ENCODE measurements around the gene FAM81B.
"Not testable (repeated sequence)": the region's sequence is repeated elsewhere in the genome, so short reads cannot be mapped to it uniquely, and the experiment has no call there.

Gene FAM81B

GRCh38 chr5:95358848-95359247, 32.3 kb upstream of the FAM81B start:
- Histone ChIP-seq H3K4me3 (no peak overlapping the region), H3K27me3 (no peaks in the 10 kb centered on the region), H3K36me3 (no peaks in the 10 kb centered on the region), H3K27ac (no peak overlapping the region), H3K4me1 (no peaks in the 10 kb centered on the region), H3K9me3 (no peaks in the 10 kb centered on the region)
- no peak for DNase-seq
- intact Hi-C loops (cut with DNase I; ENCODE audit: low total_unique reads): no loop called here
- no peak for TF ChIP-seq CTCF (IDR thresholded peaks at IDR 0.05)

GRCh38 chr5:95360667-95361066, 30.5 kb upstream of the FAM81B start:
- H3K4me3 ChIP-seq; H3K27ac ChIP-seq; H3K36me3 ChIP-seq; H3K9me3 ChIP-seq; intact Hi-C loops (cut with DNase I; ENCODE audit: low total_unique reads); DNase-seq; H3K27me3 ChIP-seq; H3K4me1 ChIP-seq: not testable (repeated sequence)

- H3K4me1 ChIP-seq: no peaks in the 10 kb centered on the region
- H3K4me3 ChIP-seq: no peak overlapping the region
- no peaks in the 10 kb centered on the region for H3K27me3 ChIP-seq
- intact Hi-C loops (cut with DNase I; ENCODE audit: low total_unique reads): no loop called here
- DNase-seq: no peak
- no peak overlapping the region for H3K27ac ChIP-seq
- no peaks in the 10 kb centered on the region for H3K9me3 ChIP-seq
- no peaks in the 10 kb centered on the region for H3K36me3 ChIP-seq
- no peak for TF ChIP-seq CTCF (IDR thresholded peaks at IDR 0.05)
These were observed 25.7 kb upstream of the FAM81B start for GRCh38 chr5:95365302-95366095.

- Histone ChIP-seq H3K27ac (no peak overlapping the region), H3K4me3 (no peak overlapping the region), H3K27me3 (no peaks in the 10 kb centered on the region), H3K9me3 (no peaks in the 10 kb centered on the region), H3K36me3 (no peaks in the 10 kb centered on the region), H3K4me1 (no peaks in the 10 kb centered on the region)
- TF ChIP-seq CTCF (IDR thresholded peaks at IDR 0.05): no peak
- DNase-seq: no peak
- intact Hi-C loops (cut with DNase I; ENCODE audit: low total_unique reads): no loop called here
These were observed 21.4 kb upstream of the FAM81B start for GRCh38 chr5:95369782-95370181.

- no peak for TF ChIP-seq CTCF (IDR thresholded peaks at IDR 0.05)
- no peak for DNase-seq
- H3K27ac ChIP-seq: no peak overlapping the region
- H3K4me1 ChIP-seq: no peaks in the 10 kb centered on the region
- H3K9me3 ChIP-seq: no peaks in the 10 kb centered on the region
- H3K4me3 ChIP-seq: no peak overlapping the region
- no peaks in the 10 kb centered on the region for H3K36me3 ChIP-seq
- H3K27me3 ChIP-seq: no peaks in the 10 kb centered on the region
- intact Hi-C loops (cut with DNase I; ENCODE audit: low total_unique reads): no loop called here
These were observed 17.1 kb upstream of the FAM81B start for GRCh38 chr5:95374061-95374460.

- Histone ChIP-seq H3K36me3 (no peaks in the 10 kb centered on the region), H3K27me3 (no peaks in the 10 kb centered on the region), H3K4me1 (no peaks in the 10 kb centered on the region), H3K27ac (no peak overlapping the region), H3K9me3 (no peaks in the 10 kb centered on the region), H3K4me3 (no peak overlapping the region)
- no peak for DNase-seq
- no peak for TF ChIP-seq CTCF (IDR thresholded peaks at IDR 0.05)
- intact Hi-C loops (cut with DNase I; ENCODE audit: low total_unique reads): no loop called here
These were observed 15.6 kb upstream of the FAM81B start for GRCh38 chr5:95375591-95375990.
